ENCODE results near the gene BORCS5. TPM values are rescaled to one million over a fixed set of nuclear protein-coding genes. Genes with fewer than 3 reads are reported as not detected.
A peak's percentile ranks its signal among the peaks of the same experiment; 100 is the strongest.
"Not testable (repeated sequence)": the region's sequence is repeated elsewhere in the genome, so short reads cannot be mapped to it uniquely, and the experiment has no call there.

Gene BORCS5
- total RNA-seq, 2 donors from 2014 or later: 7.4 to 10.5 TPM

DNA sequence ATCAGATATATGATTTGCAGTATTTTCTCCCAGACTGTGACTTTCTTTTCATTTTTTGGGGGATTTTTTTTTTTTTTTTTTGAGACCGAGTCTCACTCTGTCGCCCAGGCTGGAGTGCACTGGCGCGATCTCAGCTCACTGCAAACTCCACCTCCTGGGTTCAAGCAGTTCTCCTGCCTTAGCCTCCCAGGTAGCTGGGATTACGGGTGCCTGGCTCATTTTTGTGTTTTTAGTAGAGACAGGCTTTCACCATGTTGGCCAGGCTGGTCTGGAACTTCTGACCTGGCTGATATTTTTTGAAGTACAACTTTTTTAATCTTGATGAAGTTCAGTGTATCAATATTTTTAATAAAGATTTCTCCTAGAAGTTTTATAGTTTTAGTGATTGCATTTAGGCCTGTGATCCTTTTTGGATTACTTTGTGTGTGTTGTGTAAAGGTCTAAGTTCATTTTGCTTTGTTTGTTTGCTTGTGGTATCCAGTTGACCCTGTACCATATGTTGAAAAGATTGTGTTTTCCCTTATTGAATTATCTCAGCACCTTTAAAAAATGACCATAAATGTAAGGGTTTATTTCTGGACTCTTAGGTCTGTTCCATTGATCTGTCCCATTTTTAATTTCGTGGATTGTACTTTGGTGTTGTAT, 24.2 kb downstream of the BORCS5 start:
- ATAC-seq: no peak
- intact Hi-C loops (cut with DNase I): no loop called here
- no peak for DNase-seq

DNA sequence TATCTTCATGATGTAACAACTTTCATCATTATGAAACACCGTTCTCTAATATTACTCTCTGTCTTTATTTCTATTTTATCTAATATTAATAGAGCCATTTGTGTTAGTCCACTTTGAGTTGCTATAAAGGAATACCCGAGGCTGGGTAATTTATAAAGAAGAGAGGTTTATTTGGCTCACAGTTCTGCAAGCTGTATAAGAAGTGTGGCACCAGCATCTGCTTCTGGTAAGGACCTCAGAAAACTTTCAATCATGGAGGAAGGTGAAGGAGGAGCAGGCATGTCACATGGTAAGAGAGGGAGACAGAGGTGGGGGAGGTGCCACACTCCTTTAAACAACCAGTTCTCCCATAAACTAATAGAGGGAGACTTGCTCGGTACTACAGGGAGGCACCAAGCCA, 25.1 kb downstream of the BORCS5 start:
- no peak for DNase-seq
- ATAC-seq: no peak
- intact Hi-C loops (cut with DNase I): no loop called here

DNA sequence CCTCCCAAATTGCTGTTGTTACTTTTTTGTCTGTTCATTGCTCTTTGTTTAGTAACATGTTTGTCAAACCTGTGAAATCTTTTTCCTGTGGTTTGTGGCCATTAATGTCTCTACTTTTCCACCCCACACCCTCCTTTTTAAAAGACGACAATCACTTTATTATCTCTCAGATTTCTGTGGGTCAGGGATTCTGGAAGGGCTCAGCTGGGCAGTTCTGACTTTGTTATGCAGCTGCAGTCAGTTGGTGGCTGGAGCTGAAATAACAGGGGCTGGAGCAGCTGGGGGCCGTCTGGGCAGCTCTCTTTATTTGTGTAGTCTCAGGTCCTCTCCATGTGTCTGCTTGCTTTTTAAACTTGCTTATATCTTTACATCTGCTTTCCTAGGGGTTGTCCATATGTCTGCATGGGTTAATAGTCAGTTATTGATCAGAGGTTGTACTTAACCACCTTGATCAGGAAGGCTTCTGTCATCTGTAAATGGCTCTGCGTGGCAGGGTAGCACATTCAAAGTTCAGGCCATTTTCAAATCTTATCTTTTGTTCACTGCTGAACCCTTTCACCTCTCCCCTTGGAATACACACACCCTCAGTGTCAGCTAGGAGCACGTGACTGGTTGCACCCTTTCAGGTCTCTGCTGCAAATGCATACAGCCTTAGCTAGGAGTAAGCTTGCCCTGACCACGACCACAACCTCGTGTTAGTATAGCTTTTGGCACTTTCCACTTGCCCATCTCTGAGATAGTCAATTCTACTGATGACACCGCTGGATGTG, 27.9 kb downstream of the BORCS5 start:
- no peak for ATAC-seq
- intact Hi-C loops (cut with DNase I): no loop called here
- DNase-seq: no peak

DNA sequence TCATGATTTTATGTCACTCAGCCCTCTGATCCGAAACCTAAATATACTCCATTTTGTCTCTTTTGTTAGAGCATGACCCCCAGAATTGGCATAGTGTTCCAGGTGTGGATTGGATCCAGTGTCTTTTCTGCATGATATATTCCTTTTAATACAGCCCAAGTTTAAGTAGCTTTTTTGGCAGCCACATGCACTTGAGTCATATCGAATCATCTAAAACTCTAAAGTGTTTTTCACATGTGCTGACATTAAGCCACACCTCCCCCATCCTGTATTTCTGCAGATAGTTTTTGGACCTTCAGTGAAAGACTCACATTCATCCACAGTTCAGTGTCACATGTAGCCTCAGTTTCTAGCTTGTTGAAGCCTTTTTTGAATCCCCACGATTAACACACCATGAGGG, 30.6 kb downstream of the BORCS5 start:
- DNase-seq (no peak), ATAC-seq (peak in 1 of 2 donors; percentile 51)
- intact Hi-C loops (cut with DNase I): no loop called here

DNA sequence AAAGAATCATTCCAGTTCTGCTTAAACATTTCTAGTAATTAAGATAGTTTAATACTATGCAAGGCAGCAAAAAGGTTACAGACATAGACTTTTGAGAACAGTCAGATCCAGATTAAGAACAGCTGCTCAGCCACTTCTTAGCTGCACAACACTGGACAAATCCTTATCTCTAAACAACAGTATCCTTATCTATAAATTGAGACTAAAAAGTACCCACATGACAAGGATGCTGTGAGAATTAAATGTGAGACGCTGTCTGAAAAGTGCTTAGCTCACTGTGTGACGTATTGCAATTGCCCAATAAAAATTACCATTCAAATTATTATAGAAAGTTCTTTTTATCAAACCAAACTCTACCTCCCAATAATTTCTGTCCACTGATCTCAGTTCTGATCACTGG, 35.5 kb downstream of the BORCS5 start:
- DNase-seq: no peak
- intact Hi-C loops (cut with DNase I): no loop called here
- ATAC-seq: no peak

DNA sequence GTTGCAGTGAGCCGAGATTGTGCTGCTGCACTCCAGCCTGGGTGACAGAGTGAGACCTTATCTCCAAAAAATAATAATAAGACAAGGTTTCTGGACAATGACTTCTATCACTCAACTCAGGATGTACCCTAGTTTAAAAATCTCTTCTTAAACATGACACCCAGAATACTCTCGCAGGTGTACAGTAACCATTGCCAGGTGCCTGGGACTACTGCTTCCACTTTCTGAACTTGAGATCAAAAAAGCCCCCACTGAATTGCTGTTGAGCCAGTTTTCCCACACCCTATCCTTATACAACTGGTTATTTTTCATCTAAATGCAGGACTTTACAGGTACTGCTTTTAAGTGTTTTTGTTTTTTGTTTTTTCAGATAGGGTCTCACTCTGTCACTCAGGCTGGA, 36.3 kb downstream of the BORCS5 start:
- intact Hi-C loops (cut with DNase I): no loop called here
- DNase-seq: no peak

DNA sequence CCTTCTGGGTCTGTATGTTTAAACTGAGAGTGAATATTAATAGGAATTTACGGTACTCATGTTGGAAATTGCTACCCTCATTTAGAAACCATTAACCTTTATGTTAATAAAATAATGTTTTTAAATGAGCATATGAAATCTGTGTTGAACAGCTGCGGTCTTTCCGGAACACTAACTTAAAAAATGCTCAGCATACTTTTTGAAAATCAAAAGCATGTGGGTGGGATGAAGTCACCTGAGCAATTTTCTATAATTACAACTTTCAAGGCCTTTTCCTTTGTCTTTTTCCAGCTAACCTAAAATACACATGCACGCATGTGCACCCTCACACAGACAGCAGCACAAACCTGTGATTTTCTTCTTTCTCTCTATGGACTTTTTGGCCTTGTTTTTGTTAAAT, 39.8 kb downstream of the BORCS5 start:
- DNase-seq (no peak), ATAC-seq (no peak)
- intact Hi-C loops (cut with DNase I): no loop called here

More for the DNA sequence above, 36.3 kb downstream of the BORCS5 start:
- no peak for ATAC-seq

DNA sequence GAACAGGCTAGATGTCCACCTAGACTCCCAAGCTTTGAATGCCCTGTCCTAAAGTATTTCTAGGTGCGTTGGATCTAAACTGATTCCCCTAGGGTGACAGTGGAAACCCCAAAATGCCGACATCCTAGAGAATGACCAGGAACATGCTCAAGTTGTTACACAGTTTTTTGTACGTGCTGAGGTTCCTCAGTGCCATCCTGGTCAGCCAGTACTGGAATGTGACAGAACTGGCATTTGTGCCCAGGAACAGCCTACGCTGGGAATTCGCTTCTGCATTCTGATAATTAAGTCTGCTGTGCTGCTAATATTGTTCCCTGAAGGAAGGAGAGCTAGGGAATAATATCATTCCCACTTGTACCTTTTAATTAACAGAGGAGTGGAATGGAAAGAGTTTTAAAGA, 40.3 kb downstream of the BORCS5 start:
- intact Hi-C loops (cut with DNase I): no loop called here
- no peak for DNase-seq
- no peak for ATAC-seq

DNA sequence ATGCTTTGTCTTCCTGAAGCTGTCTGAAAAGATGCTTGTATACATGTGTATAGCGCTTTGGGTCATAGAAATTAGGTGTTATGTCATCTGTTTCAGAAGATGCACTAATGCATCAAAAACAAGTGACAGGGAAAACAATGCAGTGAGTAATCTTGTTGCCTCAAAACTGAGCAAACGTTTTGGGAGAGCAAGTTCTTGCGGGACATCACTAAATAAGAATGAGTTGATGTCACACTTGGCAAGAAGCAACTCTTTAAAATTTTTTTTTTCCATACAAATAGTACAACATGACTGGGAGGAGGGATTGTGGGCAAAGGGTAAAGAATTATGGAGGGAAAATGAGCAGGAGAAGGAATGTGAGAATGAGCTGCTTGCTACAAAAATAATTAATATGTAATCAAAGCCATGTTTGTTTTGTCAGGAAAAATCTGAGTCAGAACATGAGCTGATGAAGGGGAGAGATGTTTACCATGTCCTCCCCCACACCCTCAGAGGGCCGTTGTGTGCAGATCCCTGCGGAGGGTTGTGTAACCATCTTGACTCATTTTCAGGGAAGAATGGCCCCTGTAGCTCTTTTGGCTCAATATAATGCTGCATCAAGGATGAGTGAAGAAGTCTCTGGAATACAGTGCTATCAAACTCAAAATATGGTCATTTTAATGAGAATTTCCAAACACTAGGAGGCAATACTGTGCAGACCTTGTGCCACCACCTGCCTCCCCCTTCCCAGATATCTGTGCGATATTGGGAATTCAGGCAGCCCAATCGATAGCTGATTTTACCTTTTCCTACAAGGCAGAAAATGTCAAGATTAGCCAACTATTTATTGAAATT, 41.4 kb downstream of the BORCS5 start:
- intact Hi-C loops (cut with DNase I): no loop called here
- peak; percentile 87 to 98 for ATAC-seq
- DNase-seq: peak; percentile 70

DNA sequence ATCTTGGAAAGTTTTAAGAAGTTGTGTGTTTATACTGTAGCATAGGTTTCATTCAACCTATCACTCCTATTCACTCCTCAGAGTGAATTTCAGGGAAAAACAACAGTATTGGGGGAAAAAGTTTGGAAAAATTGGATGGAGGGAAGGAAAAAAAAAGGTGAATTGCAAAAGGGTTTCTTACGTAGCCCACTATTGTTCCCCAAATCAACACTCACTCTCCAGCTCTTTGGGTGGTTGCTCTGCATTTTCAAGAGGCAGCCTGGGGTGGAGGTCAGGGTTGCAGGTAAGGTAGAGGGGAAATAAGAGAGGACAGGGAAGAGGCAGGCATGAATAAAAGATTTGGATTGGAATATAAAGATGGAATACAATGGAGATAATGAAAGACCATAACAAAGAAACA, 42.3 kb downstream of the BORCS5 start:
- intact Hi-C loops (cut with DNase I): no loop called here
- no peak for ATAC-seq
- DNase-seq: no peak

DNA sequence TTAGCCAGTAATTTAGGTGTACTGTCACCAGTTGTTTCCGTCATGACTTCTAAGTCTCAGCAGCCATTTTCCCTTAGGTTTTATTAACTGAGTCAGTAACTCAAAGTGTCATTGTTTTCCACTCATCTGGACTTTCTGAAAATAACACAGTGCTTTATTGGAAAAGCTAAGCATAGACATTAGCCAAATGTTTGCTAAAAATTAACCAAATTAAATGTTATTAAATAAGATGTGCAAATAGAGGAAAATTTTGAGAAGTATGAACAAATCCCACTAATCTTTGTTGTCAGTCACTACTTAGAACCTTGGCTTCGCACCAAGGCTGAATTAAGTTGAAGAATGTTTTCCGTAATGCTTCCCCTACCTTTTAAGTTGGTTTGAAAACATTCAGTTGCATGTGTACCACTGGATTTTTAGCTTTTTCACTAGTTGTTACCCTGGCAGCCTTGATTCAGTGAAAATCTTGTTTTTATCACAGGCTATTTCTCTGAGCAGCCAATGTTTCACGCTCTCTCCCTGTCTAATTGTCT, 43.0 kb downstream of the BORCS5 start:
- intact Hi-C loops (cut with DNase I): no loop called here
- DNase-seq: no peak
- no peak for ATAC-seq

DNA sequence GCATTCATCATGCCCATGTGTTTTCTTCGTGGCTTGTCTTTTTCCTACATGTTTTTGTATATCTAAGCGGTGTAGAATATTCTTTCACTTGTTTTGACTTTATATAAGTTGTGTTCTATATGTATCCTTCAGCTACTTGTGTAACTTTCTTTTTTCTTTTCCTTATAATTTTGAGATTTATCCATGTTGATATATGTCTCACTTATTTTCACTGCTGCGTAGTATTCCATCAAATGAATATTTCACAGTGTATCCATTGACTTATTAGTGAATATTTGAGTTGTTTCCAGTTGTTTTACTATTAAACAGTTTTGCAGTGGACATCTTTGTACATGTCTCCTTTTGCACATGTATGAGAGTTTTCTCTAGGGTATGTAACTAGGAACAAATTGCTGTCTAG, 43.9 kb downstream of the BORCS5 start:
- intact Hi-C loops (cut with DNase I): no loop called here
- no peak for DNase-seq
- no peak for ATAC-seq

DNA sequence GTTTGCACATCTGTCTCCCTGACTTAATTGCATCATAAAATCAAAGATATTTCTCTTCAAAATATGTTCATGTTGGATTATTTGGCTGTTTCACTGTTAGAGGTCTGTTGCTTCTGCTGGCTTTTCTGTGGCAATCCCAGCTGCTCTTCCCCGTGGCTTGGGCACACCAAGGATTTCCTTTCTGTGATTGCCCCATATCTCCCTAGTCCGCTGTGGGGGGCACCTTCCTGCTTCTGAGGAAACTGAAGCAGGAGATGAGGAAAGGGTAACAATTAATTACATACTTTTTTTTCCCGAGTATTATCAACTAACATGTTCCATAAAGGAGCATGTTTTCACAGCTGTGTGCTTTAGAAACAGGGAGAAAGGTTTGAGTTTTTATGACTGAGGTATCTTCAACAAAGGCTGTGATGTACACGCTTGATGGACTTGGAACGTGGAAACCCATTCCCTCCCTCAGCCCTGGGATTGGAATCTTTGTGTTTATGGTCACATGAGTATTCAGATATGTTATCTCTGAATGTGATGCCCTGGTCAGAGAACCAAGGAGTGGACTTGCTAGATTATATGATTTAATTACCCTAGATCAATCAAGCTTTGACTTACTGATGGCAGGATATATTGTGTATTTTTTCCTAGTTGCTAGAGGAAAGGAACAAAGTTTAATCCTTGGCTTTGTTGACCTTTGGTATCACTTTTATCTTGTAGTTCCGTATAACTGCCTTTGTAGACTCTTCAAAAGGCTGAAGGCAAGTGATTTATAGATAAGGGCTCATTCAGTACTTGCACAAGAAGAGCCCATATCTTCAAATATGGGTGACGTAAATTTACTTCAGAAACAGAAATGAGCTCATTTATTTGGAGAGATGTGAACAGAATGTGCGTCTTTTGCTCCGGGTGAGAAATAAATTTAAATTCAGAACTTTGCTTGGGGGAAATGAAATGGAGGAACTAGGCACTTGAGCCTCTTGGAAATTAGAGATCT, 46.7 kb downstream of the BORCS5 start:
- intact Hi-C loops (cut with DNase I): no loop called here
- no peak for DNase-seq
- ATAC-seq: no peak

DNA sequence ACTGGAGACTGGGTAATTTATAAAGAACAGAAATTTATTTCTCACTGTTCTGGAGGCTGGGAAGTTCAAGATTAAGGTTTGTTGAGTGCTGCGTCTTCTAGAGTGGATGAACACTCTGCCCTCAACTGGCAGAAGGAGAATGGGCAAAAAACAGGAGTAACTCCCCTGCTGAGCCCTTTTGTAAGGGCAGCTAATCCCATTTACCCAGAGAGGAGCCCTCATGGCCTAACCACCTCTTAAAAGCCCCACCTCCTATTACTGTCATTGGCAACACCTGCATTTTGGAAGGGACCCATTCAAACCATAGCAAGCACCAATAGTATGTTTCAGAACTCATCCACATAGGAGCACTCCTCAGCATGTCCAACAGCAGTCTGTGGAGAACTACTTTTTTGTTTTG, 47.4 kb downstream of the BORCS5 start:
- ATAC-seq (no peak), DNase-seq (no peak)
- intact Hi-C loops (cut with DNase I): no loop called here

DNA sequence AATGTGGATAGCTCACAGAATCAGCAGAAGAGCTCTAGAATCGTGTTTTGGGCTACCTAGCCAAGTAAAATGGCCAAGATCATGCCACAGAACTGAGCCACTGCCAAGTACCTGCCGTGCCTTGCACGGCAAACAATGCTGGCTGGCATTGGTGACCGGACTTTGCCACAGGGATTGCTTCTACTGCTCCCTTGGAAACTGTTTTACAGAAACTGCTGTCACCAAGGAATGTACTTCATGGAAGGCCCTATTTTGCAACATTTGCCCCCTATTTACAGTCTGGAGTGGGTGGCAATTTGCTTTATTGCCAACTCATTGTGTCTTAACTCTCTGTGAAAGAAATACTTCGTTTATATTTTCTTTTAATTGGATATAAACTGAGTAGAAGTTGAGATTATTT, 49.0 kb downstream of the BORCS5 start:
- intact Hi-C loops (cut with DNase I): no loop called here
- DNase-seq (no peak), ATAC-seq (no peak)

DNA sequence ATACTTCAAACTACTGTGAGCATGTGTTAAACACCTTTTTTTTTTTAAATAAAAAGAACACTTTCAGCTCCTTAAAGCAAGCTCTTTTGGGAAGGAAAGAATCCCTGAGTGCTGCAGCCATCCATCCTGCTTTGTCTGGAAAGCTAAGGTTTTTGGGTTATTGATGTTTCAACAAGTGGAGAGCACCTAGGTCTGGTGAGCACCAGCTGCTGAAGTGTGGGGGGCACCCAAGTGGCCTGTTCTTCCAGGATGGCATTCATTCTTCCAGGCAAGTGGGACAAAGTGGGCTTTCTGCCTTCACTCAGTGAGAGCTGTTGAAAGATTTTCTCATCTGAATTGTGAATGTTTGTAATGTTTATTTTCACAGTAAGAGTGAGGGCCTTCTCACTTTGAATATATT, 49.9 kb downstream of the BORCS5 start:
- DNase-seq: no peak

DNA sequence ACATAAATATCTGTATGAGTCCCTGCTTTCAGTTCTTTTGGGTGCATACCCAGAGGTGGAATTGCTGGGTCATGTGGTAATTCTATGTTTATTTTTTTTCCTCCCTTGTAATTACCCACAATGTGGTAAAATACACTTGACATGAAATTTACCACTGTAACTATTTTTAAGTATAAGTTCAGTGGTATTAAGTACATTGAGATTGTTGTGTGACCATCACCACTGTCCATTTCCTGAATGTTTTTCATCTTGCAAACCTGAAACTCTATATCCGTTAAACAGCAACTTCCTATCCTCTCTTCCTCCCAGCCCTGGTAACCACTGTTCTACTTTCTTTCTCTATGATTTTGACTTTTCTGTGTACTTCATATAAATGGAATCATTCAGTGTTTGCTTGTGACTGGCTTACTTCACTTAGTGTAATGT, 51.4 kb downstream of the BORCS5 start:
- ATAC-seq (no peak), DNase-seq (no peak)
- intact Hi-C loops (cut with DNase I): no loop called here

More for the DNA sequence above, 49.9 kb downstream of the BORCS5 start:
- ATAC-seq: no peak
- intact Hi-C loops (cut with DNase I): no loop called here

DNA sequence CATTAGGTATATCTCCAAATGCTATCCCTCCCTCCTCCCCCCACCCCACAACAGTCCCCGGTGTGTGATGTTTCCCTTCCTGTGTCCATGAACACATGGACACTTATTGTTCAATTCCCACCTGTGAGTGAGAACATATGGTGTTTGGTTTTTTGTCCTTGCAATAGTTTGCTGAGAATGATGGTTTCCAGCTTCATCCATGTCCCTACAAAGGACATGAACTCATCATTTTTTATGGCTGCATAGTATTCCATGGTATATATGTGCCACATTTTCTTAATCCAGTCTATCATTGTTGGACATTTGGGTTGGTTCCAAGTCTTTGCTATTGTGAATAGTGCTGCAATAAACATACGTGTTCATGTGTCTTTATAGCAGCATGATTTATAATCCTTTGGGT, 52.5 kb downstream of the BORCS5 start:
- DNase-seq; intact Hi-C loops (cut with DNase I); ATAC-seq: not testable (repeated sequence)

DNA sequence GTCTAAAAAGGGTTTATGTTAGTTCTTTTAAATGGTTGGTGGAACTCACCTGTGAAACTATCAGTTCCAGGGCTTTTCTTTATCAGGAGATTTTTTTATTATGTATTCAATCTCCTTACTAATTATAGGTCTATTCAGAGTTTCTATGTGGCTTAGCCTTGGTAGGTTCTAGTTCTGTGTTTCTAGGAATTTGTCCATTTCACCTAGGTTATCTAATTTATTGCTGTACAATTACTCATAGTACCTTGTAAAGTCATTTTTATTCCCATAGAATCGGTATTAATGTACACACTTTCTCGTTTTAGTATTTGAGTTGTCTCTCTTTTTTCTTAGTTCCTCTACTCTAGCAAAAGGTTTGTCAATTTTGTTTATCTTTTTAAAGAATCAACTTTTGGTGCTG, 59.0 kb downstream of the BORCS5 start:
- intact Hi-C loops (cut with DNase I): no loop called here
- DNase-seq (no peak), ATAC-seq (no peak)

All from left cardiac atrium (tissue), 4 donors.